Hepatocyte (in vitro differentiated cells): ENCODE results near the gene MARCO. TPM values are rescaled to one million over a fixed set of nuclear protein-coding genes. Genes with fewer than 3 reads are reported as not detected.

Experiments used
- DNase-seq: peaks from one replicate; pipeline ENCODE4 v3.0.0-alpha.2; 2016; ENCODE audit warnings: low spot score
- H2AFZ ChIP-seq: fragments of 200-600 bp; sonication (generic); 2 replicates; pipeline ENCODE4 v1.6.0; 2016; ENCODE audit warnings: antibody characterized with exemption, mild to moderate bottlenecking
- H3K27ac ChIP-seq: fragments of 200-600 bp; sonication (generic); 2 replicates; pipeline ENCODE4 v1.5.1; 2016; ENCODE audit warnings: mild to moderate bottlenecking
- H3K27me3 ChIP-seq: fragments of 200-600 bp; sonication (generic); 2 replicates; pipeline ENCODE4 v1.6.1; 2016
- H3K36me3 ChIP-seq: fragments of 200-600 bp; sonication (generic); replicated peaks from 2 replicates; pipeline ENCODE4 v1.5.1; 2016; ENCODE audit warnings: low read depth; ENCODE audit not compliant: insufficient read depth
- H3K4me1 ChIP-seq: fragments of 200-600 bp; sonication (generic); 2 replicates; pipeline ENCODE4 v1.5.1; 2016; ENCODE audit warnings: mild to moderate bottlenecking, moderate library complexity; ENCODE audit not compliant: insufficient read depth
- H3K4me2 ChIP-seq: fragments of 200-600 bp; sonication (generic); 2 replicates; pipeline ENCODE4 v1.6.0; 2016
- H3K4me3 ChIP-seq: fragments of 200-600 bp; sonication (generic); 2 replicates; pipeline ENCODE4 v1.5.1; 2016; ENCODE audit warnings: mild to moderate bottlenecking
- H3K79me2 ChIP-seq: fragments of 200-600 bp; sonication (generic); 2 replicates; pipeline ENCODE4 v1.6.0; 2017; ENCODE audit warnings: mild to moderate bottlenecking
- H3K9me2 ChIP-seq: fragments of 200-600 bp; sonication (generic); replicated peaks from 2 replicates; pipeline ENCODE4 v1.6.0; 2017; ENCODE audit warnings: mild to moderate bottlenecking; ENCODE audit not compliant: insufficient read depth
- H3K9me3 ChIP-seq: fragments of 200-600 bp; sonication (generic); 2 replicates; pipeline ENCODE4 v1.5.1; 2016; ENCODE audit warnings: low read depth, mild to moderate bottlenecking
- H4K20me1 ChIP-seq: fragments of 200-600 bp; sonication (generic); 2 replicates; pipeline ENCODE4 v1.6.0; 2016; ENCODE audit warnings: mild to moderate bottlenecking; ENCODE audit not compliant: insufficient read depth, poor library complexity, severe bottlenecking
- CTCF ChIP-seq: fragments of 200-600 bp; sonication (generic); IDR thresholded peaks from 2 replicates; pipeline ENCODE4 v1.5.1; 2016; ENCODE audit warnings: antibody characterized with exemption, mild to moderate bottlenecking; ENCODE audit not compliant: poor library complexity
- EZH2 ChIP-seq: fragments of 200-600 bp; sonication (generic); IDR thresholded peaks from 2 replicates; pipeline ENCODE4 v1.6.1; 2016; ENCODE audit warnings: antibody characterized with exemption, mild to moderate bottlenecking, borderline replicate concordance
- EZH2phosphoT487 ChIP-seq: fragments of 200-600 bp; sonication (generic); IDR thresholded peaks from one replicate; pipeline ENCODE4 v1.6.1; 2018; ENCODE audit warnings: antibody characterized with exemption, mild to moderate bottlenecking, low read depth, moderate library complexity; ENCODE audit not compliant: unreplicated experiment, severe bottlenecking
- WGBS: methylation state at CpG from one replicate; pipeline ENCODE4 v1.1.6; 2016; ENCODE audit warnings: low lambda C conversion rate; ENCODE audit errors: missing lambda C conversion rate; 5-methylcytosine and 5-hydroxymethylcytosine counted together
- polyA plus RNA-seq: library from polyadenylated mRNA; unstranded; fragments of >200 nt; fragmentation: Nextera tagmentation; extraction: Ambion mirVana; gene quantifications from 2 replicates; pipeline ENCODE4 v1.2.1, GENCODE V29; 2016
- total RNA-seq: library from RNA; depleted of rRNA; stranded (reverse); fragments of >200 nt; gene quantifications from 2 replicates; pipeline ENCODE4 v1.2.3, GENCODE V29; 2014

MARCO gene
- total and polyA plus RNA-seq, 2 experiments from 2014 or later: 0.10 TPM; not detected in 1

- H3K9me2 ChIP-seq: no peaks in the 10 kb centered on the region
- no peaks in the 10 kb centered on the region for H3K9me3 ChIP-seq
- no peaks in the 10 kb centered on the region for H3K4me1 ChIP-seq
- H4K20me1 ChIP-seq: no peaks in the 10 kb centered on the region
- H3K79me2 ChIP-seq: no peaks in the 10 kb centered on the region
- DNase-seq: no peak
- TF ChIP-seq EZH2 (no peak), CTCF (no peak), EZH2phosphoT487 (no peak)
- H2AFZ ChIP-seq: no peak overlapping the region
- H3K36me3 ChIP-seq: no peaks in the 10 kb centered on the region
- 96% methylated on average over 3 of the region's 3 CpGs for WGBS
- H3K27ac ChIP-seq: no peak overlapping the region
- no peaks in the 10 kb centered on the region for H3K27me3 ChIP-seq
- no peak overlapping the region for H3K4me2 ChIP-seq
- H3K4me3 ChIP-seq: no peak overlapping the region
Observed at GRCh38 chr2:118913803-118914645, 28.0 kb upstream of the MARCO start.

GRCh38 chr2:118914721-118915453 lies 27.1 kb upstream of the MARCO start:
- Histone ChIP-seq H3K4me2 (no peak overlapping the region), H3K4me3 (no peak overlapping the region), H2AFZ (no peak overlapping the region), H3K9me2 (no peaks in the 10 kb centered on the region), H3K27ac (no peak overlapping the region), H4K20me1 (no peaks in the 10 kb centered on the region), H3K79me2 (no peaks in the 10 kb centered on the region), H3K9me3 (no peaks in the 10 kb centered on the region), H3K27me3 (no peaks in the 10 kb centered on the region), H3K4me1 (no peaks in the 10 kb centered on the region), H3K36me3 (no peaks in the 10 kb centered on the region)
- 86% methylated on average over 9 of the region's 9 CpGs for WGBS
- DNase-seq: no peak
- TF ChIP-seq EZH2 (no peak), EZH2phosphoT487 (no peak), CTCF (no peak)

GRCh38 chr2:118918017-118918416 lies 24.0 kb upstream of the MARCO start:
- Histone ChIP-seq H3K4me1 (no peaks in the 10 kb centered on the region), H3K9me2 (no peaks in the 10 kb centered on the region), H3K4me2 (no peak overlapping the region), H3K27ac (no peak overlapping the region), H3K9me3 (no peaks in the 10 kb centered on the region), H2AFZ (no peak overlapping the region), H4K20me1 (no peaks in the 10 kb centered on the region), H3K4me3 (no peak overlapping the region), H3K27me3 (no peaks in the 10 kb centered on the region), H3K36me3 (no peaks in the 10 kb centered on the region), H3K79me2 (no peaks in the 10 kb centered on the region)
- DNase-seq: no peak
- 73% methylated on average over 1 of the region's 1 CpG for WGBS
- TF ChIP-seq EZH2phosphoT487: no peak
- TF ChIP-seq EZH2: no peak
- TF ChIP-seq CTCF: no peak
